NCI-H1092 (cell line): ENCODE results near the gene SHISA2.
A peak's percentile ranks its signal among the peaks of the same experiment; 100 is the strongest.

Source experiments
- DNase-seq: peaks from one replicate; lab custom pipeline; 2025; lab: John Stamatoyannopoulos, UW

SHISA2 gene

GRCh38 chr13:26048741-26049140 is 3.1 kb downstream of the SHISA2 start:
- DNase-seq = no peak

GRCh38 chr13:26047040-26047439 is 4.8 kb downstream of the SHISA2 start:
- DNase-seq = no peak

- DNase-seq = no peak
These were observed 5.2 kb downstream of the SHISA2 start for GRCh38 chr13:26046639-26047038.

GRCh38 chr13:26045142-26045541 is 6.7 kb downstream of the SHISA2 start:
- DNase-seq = no peak

GRCh38 chr13:26042785-26043184 is 9.0 kb downstream of the SHISA2 start:
- DNase-seq = no peak

GRCh38 chr13:26041444-26041843 is 10.4 kb downstream of the SHISA2 start:
- DNase-seq = no peak

GRCh38 chr13:26038931-26039475 is 12.8 kb downstream of the SHISA2 start:
- no peak for DNase-seq

- peak; percentile 33 for DNase-seq
These were observed 14.5 kb downstream of the SHISA2 start for GRCh38 chr13:26037302-26037701.

GRCh38 chr13:26036383-26036782 is 15.4 kb downstream of the SHISA2 start:
- no peak for DNase-seq

- no peak for DNase-seq
These were observed 17.8 kb downstream of the SHISA2 start for GRCh38 chr13:26034018-26034417.

- DNase-seq = no peak
These were observed 21.5 kb downstream of the SHISA2 start for GRCh38 chr13:26030331-26030730.

- DNase-seq = no peak
These were observed 22.2 kb downstream of the SHISA2 start for GRCh38 chr13:26029581-26030136.

- peak; percentile 25 for DNase-seq
These were observed 25.6 kb downstream of the SHISA2 start for GRCh38 chr13:26026211-26026610.

- DNase-seq = no peak
These were observed 26.0 kb downstream of the SHISA2 start for GRCh38 chr13:26025771-26026170.

- DNase-seq = no peak
These were observed 26.6 kb downstream of the SHISA2 start for GRCh38 chr13:26025196-26025595.

- no peak for DNase-seq
These were observed 27.3 kb downstream of the SHISA2 start for GRCh38 chr13:26024558-26024957.

- DNase-seq = peak; percentile 75
These were observed 29.1 kb downstream of the SHISA2 start for GRCh38 chr13:26022538-26023292.

- no peak for DNase-seq
These were observed 29.9 kb downstream of the SHISA2 start for GRCh38 chr13:26021956-26022355.

- DNase-seq = no peak
These were observed 30.3 kb downstream of the SHISA2 start for GRCh38 chr13:26021516-26021915.

GRCh38 chr13:26020891-26021290 is 30.9 kb downstream of the SHISA2 start:
- no peak for DNase-seq

GRCh38 chr13:26019881-26020870 is 31.6 kb downstream of the SHISA2 start:
- no peak for DNase-seq

GRCh38 chr13:26019251-26019650 is 32.6 kb downstream of the SHISA2 start:
- no peak for DNase-seq
